ENCODE data around the gene NOS3.
"Not testable (repeated sequence)": the region's sequence is repeated elsewhere in the genome, so short reads cannot be mapped to it uniquely, and the experiment has no call there.

NOS3 gene

GRCh38 chr7:151018421-151019129, 27.8 kb downstream of the NOS3 start:
- peak; percentile 49 for DNase-seq

DNA sequence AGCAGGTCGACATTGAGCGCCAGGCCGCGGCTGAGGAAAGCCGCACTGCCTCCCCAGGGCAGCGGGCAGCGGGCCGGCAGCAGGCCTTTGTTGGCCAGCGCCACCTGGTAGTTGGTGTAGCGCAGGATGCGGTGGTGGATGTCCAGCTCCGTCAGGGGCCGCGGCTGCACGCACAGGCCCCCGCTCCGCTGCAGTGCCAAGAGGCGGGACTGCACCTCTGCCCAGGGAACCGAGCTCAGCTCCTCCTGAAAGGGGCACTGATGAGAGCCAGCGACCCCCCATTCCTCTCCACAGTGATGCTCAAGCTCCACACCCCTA, 28.3 kb downstream of the NOS3 start:
- no peak for DNase-seq

DNA sequence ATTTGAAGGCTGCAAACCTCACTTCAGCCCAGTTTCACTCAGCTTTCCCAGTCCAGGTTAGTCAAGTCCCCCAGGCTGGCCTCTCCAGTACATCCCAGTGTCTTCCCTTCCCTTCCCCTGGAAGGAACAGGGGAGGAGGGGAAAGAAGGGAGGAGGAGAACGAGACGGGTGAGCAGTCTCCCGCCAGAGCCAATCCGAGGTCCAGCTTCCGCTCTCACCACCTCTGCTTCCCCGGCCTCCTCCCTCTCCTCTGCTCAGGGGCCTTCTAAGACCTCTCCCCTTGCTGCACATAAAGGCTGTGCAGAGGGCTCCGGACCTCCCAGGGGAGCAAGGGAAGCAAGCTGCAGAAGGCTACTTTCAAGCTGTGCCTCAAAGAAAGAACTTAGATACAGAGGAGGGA, 29.4 kb downstream of the NOS3 start:
- DNase-seq = no peak

DNA sequence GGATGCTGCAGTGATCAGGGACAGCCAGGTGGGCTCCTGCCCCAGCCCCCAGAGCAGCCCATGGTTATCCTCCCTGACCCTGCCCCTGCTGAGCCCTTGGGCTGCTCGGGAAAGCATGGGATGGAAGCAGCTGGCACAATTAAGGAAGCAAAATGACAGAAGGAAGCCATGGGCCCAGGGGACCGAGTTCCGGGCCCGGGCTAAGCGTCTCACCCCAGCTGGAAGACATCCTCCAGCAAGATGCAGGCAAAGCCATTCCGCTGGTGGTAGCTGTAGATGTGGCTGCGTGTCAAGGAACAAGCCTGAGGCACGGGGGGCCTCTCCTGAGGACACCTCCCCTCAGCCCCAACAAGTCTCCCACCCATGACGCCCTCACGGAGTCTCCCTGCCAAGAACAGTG, 32.4 kb downstream of the NOS3 start:
- no peak for DNase-seq

DNA sequence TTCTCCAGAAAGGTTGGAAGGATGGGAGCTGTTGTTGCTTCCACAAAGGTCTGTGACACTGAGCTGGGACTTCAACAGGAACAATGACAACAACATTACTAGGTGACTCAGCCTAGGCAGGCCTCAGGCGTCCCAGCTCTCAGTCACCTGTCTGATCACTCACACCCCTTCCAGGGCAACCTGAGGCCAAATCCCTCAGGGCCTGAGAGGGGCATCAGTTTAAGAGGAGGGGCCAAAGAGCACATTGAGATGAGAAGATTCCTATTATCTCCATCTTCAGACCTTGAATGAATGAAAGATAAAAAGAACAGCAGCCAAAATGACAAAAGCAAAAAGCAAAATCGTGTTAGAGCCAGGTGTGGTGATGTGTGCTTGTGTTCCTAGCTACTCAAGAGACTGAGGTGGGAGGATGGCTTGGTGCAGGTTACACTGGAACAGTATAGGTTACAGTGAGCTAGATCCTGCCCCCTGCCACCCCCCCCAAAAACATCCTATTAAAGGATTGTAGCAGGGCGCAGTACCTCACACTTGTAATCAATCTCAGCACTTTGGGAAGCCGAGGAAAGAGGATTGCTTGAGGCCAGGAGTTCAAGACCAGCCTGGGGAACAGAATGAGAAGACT, 33.7 kb downstream of the NOS3 start, which contains the start of gene ATG9B:
ATG9B (minus strand) TSS at position 60 of the 622 bp plus-strand sequence. CDS start 71 bp downstream, outside the sequence.
- DNase-seq = no peak

DNA sequence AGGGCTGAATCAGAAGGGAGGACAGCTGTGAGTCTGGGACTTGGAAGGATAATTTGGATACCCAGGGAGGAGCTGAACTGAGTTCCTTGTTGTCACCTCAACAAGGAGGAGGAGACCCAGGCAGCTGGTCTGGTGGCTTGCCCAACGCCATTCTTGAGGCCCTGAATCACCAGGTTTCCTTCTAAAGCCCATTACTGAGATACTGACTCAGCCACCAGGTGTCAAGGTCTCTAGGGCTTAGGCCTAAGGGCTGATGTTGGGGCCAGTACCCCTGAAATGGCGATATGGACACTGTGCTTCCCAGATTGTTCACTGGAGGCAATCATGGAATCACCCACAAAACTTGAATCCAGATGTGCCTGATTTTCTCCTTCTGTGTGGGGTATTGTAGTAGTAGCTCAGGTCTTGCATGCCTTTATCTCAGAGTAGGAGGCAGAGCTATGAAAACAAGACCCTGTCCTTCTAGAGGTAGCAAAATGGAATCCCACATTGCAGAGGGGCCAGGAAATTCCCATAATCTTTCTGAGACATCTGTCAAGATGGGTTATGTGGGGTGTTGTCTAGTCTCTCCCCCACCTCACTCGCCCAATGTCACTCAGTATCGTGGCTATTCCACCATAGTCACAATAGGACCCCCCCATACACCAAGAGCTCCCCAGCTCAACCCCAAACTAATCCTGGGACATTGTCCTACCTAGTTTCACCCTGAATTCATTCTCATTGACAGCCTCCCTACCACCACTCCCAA, 35.3 kb downstream of the NOS3 start:
- no peak for DNase-seq

DNA sequence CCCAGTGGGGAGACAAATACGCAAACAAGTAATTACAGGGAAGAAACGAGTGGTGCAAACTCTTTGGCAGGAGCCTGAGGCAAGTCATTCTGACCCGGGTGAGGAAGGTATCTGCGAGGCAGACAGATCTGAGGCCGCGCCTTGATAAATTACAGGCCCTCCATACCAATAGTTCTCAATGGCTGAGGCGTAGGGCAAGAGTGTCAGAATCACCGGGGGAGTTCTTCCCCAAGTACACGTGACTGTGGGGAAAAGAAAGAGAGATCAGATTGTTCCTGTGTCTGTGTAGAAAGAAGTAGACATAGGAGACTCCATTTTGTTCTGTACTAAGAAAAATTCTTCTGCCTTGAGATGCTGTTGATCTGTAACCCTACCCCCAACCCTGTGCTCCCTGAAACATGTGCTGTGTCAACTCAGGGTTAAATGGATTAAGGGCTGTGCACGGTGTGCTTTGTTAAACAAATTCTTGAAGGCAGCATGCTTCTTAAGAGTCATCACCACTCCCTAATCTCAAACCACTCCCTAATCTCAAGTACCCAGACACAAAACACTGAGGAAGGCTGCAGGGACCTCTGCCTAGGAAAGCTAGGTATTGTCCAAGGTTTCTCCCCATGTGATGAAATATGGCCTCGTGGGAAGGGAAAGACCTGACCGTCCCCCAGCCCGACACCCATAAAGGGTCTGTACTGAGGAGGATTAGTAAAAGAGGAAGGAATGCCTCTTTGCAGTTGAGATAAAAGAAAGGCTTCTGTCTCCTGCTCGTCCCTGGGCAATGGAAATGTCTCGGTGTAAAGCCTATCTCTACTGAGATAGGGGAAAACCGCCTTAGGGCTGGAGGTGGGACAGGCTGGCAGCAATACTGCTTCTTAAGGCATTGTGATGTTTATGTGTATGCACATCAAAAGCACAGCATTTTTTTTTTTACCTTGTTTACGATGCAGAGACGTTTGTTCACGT, 36.2 kb downstream of the NOS3 start:
- not testable (repeated sequence) for DNase-seq

DNA sequence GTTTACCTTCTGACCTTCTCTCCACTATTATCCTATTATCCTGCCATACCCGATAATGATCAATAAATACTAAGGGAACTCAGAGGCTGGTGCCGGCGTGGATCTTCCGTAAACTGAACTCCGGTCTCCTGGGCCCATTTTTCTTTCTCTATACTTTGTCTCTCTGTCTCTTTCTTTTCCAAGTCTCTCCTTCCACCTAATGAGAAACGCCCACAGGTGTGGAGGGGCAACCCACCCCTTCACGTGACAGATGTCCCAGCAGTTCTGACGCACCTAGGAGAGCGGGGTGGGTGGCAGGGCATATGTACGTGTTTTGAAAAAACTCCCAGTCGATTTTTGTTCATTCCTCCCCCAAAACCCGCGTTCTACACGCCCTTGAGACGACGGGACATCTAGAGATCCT, 36.9 kb downstream of the NOS3 start:
- DNase-seq = not testable (repeated sequence)

DNA sequence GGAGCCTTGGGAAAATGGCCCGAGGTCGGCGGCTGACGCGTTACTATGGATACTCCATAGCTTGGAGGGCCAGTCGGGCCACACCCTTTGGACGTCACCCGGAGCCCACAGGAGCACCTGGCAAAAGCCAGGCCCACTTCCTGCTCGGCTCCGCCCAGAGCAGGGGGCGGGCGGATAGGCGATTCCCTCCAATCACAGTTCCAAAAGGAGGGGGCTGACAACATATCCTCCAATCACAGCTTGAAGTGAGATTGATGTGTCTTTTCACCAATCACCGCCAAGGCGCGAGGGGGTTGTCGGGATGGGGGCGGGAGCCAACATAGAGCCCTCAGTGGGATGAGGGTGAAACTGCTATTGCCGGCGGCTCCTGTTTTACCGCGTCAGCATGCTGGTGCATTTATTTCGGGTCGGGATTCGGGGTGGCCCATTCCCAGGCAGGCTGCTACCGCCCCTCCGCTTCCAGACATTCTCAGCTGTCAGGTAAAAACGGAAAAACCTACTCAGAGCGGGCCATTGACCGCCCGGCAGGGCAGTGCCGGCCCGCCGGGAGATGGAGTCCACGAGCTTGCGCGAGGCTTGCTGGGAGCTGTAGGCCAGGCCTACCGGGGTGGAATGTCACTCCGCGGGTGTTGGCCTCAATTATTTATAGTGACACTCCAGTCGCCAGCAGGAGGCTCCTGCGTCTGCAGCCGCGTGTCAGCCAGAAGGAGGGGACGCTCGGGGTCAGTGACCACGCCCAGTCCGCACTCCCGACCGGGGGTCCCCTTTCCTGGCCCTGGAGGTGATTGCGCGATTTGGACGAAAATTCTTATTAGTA, 37.5 kb downstream of the NOS3 start, which contains the start of gene ABCB8:
ABCB8 (plus strand) TSS at position 320 of the 817 bp plus-strand sequence; CDS start at position 386, 66 bp downstream.
- peak; percentile 92 for DNase-seq

DNA sequence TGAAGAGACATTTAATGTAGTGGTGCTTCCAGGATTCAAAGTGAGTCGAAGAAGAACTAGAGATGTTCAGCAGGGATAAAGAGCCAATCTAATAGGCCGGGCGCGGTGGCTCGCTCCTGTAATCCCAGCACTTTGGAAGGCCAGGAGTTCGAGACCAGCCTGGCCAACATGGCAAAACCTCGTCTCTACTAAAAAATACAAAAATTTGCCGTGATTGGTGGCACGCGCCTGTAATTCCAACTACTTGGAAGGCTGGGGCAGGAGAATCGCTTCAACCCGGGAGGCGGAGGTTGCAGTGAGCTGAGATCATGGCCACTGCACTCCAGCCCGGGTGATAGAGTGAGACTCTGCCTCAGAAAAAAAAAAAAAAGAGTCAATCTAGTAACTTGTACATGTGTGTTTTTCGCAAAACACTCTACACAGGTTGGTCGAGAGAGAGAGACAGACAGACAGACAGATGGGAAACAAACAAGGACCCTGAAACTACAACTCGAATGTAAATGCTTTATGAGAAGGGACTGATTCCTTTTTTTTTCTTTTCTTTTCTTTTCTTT, 38.2 kb downstream of the NOS3 start:
- DNase-seq = no peak

GRCh38 chr7:151031011-151031410, 40.2 kb downstream of the NOS3 start:
- no peak for DNase-seq

DNA sequence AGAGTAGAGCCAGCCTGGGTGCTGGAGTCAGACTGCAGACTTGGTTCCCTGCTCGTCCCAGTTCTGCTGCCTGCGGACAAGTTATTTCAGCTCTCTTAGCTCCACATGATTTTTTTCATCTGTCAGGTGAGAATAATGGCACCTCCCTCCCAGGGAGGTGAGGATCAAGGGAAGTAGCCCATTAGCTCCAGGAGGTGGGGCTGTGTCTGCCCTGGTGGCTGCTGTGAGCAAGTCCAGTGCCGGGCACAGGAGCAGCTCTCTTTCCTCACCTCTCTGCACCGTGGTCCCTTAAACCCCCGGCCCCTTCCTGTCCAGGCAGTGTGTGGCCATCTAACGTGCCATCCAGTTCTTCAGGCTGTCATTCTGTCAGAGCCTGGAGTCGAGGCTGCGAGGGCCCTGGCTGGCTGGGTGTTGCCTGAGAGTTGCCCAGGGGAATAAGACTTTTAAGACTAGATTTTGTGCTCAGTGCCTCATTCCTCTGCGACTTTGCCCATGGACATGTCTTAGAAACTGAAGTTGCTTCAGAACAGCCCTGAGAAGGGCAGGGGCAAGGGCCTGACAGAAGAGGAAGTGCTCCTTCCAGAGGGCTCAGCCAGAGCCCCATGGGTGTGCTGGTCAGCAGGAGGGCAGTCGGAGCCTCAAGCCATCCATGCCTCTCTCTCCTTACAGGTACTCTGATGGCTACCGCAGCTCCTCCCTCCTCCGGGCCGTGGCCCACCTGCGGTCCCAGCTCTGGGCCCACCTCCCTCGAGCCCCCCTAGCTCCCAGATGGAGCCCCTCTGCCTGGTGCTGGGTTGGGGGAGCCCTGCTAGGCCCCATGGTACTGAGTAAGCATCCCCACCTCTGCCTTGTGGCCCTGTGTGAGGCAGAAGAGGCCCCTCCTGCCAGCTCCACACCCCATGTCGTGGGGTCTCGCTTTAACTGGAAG, 42.4 kb downstream of the NOS3 start:
- DNase-seq = no peak

GRCh38 chr7:151033864-151034249, 43.0 kb downstream of the NOS3 start:
- DNase-seq = no peak

DNA sequence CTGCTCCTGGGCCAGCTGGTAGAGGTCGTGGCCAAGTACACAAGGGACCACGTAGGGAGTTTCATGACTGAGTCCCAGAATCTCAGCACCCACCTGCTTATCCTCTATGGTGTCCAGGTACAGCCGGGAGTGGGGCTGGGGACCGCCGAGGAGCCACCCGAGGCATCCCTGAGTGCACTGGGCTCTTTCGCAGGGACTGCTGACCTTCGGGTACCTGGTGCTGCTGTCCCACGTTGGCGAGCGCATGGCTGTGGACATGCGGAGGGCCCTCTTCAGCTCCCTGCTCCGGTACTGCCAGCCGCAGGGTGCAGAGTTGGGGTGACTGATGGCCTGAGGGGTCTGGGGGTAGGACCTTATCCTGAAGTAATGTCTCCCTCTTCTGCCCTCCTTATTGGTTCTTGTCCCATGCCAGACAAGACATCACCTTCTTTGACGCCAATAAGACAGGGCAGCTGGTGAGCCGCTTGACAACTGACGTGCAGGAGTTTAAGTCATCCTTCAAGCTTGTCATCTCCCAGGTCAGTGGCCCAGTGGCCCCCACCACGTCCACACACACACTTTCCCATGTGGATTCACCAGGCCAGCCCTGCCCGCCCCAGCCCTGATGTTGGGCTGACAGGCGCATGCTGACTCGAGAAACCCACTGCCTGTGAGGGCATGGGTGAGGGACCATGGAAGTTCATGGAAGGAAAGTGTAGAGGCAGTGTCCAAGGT, 43.7 kb downstream of the NOS3 start:
- DNase-seq = no peak

GRCh38 chr7:151035026-151035717, 44.4 kb downstream of the NOS3 start:
- no peak for DNase-seq

GRCh38 chr7:151035902-151036301, 45.1 kb downstream of the NOS3 start:
- DNase-seq = no peak

GRCh38 chr7:151038951-151039849, 48.4 kb downstream of the NOS3 start:
- DNase-seq = peak; percentile 57

Data from stimulated activated CD4-positive, alpha-beta T cell treated with anti-CD3 and anti-CD28 coated beads, Interleukin-4, amount 100 ng/mL, for 1 hour (primary cell).